Loucy (cell line): ENCODE measurements around the gene RERE.
"Not testable (repeated sequence)": the region's sequence is repeated elsewhere in the genome, so short reads cannot be mapped to it uniquely, and the experiment has no call there.

ENCODE experiments used
- EZH2phosphoT487 ChIP-seq: fragments of 200-600 bp; IDR thresholded peaks from 2 replicates; pipeline ENCODE4 v1.6.1; 2018; ENCODE audit warnings: antibody characterized with exemption, mild to moderate bottlenecking, moderate library complexity, borderline replicate concordance
- TF ChIP-seq, protein P1 (sequence below): fragments of 200-600 bp; sonication (generic); conservative IDR thresholded peaks from 2 replicates; pipeline ENCODE4 v1.5.1; 2014; ENCODE audit warnings: mild to moderate bottlenecking, antibody characterized with exemption, low read length

DNA sequence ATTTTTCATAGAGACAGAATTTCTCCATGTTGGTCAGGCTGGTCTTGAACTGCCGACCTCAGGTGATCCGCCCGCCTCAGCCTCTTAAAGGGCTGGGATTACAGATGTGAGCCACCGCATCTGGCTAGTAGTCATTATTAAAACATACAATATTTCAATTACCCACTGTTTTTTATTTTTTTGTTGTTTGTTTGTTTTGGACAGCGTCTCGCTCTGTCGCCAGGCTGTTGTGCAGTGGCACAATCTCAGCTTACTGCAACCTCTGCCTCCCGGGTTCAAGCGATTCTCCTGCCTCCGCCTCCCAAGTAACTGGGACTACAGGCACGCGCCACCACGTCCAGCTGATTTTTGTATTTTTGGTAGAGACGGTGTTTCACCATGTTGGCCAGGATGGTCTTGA is 90.1 kb downstream of the RERE start:
- TF ChIP-seq, protein P1, sequence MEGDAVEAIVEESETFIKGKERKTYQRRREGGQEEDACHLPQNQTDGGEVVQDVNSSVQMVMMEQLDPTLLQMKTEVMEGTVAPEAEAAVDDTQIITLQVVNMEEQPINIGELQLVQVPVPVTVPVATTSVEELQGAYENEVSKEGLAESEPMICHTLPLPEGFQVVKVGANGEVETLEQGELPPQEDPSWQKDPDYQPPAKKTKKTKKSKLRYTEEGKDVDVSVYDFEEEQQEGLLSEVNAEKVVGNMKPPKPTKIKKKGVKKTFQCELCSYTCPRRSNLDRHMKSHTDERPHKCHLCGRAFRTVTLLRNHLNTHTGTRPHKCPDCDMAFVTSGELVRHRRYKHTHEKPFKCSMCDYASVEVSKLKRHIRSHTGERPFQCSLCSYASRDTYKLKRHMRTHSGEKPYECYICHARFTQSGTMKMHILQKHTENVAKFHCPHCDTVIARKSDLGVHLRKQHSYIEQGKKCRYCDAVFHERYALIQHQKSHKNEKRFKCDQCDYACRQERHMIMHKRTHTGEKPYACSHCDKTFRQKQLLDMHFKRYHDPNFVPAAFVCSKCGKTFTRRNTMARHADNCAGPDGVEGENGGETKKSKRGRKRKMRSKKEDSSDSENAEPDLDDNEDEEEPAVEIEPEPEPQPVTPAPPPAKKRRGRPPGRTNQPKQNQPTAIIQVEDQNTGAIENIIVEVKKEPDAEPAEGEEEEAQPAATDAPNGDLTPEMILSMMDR, result not testable (repeated sequence)
- not testable (repeated sequence) for TF ChIP-seq EZH2phosphoT487
